GM19455 (cell line): Measurements from ENCODE around the gene CPNE7.

ENCODE experiments used
- ATAC-seq: cut with Tn5 transposase; IDR thresholded peaks from one replicate; pipeline ENCODE4 v1.9.1; 2021; ENCODE audit not compliant: unreplicated experiment

CPNE7 gene

DNA sequence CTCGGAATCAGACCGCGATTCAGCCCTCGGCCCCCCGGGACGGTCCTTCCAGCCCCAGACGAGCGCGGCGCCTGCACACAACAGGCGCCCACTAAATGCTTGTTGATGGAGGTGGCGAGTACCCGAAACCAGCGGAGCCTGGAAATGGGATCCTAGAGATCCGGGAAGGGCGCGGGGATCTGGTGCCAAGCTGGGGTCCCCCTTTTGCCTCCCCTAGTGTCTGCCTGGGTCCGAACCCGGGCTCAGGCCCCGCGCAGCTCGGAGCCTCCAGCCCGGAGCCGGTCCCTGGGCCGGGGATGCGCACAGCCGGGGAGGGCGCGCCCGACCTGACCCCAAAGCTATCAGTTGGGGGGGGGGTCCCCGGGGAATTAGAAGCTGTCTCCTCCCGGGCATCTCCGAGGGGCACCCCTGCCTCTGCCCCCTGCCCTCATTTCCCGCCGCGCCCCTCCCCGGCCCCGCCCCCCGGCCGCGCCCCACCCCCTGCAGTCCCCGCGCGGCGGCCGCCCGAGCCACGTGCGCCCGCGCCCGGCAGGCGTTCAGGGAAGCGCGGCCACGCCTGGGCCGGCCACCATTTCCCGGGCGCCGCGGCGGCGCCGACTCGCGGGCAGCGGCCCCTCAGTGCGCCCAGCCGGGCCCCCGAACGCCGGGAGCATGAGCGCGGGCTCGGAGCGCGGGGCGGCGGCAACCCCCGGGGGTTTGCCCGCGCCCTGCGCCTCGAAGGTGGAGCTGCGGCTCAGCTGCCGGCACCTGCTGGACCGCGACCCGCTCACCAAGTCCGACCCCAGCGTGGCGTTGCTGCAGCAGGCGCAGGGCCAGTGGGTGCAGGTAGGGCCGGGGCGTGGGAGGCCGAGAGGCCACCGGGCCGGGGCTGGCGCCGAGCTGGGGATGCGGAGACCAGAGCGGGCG lies at the start of gene CPNE7:
Gene CPNE7, plus strand, starts transcription at position 512 of the 906 bp plus-strand sequence. Its CDS starts 140 bp downstream, at position 652.
- no peak for ATAC-seq

- ATAC-seq, result no peak
These were observed 46.5 kb upstream of the CPNE7 start for GRCh38 chr16:89529097-89529496.

DNA sequence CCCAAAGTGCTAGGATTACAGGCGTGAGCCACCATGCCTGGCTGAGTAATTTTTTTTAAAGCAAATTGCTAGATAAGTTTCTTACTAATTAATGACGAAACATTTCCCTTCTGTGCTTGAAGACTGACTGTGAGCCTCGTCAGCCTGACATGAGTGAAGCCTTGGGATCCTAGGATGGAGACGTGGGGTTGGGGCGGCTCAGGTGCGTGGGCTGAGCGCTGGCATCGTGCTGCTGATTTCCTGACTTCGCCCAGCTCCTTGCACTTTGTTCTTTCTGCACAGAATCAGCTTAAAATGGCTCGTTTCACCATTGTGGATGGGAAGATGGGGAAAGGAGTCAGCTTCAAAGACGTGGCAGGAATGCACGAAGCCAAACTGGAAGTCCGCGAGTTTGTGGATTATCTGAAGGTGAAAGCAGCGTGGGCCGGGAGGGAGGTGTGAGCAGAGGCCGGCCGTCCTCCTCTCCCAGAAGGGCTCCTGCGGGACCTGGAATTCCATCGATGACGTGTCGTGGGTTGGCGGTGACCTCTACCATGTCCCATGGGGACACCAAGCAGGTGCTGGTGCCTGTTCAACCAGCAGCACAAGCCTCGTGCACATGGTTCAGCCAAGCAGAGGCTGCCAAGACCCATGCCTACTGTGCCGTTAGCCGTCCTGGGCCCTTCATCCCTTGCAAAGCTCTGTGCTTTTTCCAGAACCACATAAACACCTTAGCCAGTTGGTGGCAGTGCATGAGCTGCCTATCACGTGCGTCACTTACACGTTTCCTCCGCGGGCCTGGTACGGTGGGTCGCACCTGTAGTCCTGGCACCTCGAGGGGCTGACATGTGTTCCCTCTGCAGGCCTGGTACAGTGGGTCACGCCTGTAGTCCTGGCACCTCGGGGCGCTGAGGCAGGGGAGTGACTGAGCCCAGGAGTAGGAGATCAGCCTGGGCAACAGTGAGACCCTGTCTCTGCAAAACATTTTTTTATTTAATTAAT lies 44.9 kb upstream of the CPNE7 start:
- ATAC-seq, result no peak

- no peak for ATAC-seq
These were observed 43.6 kb upstream of the CPNE7 start for GRCh38 chr16:89531821-89532526.

DNA sequence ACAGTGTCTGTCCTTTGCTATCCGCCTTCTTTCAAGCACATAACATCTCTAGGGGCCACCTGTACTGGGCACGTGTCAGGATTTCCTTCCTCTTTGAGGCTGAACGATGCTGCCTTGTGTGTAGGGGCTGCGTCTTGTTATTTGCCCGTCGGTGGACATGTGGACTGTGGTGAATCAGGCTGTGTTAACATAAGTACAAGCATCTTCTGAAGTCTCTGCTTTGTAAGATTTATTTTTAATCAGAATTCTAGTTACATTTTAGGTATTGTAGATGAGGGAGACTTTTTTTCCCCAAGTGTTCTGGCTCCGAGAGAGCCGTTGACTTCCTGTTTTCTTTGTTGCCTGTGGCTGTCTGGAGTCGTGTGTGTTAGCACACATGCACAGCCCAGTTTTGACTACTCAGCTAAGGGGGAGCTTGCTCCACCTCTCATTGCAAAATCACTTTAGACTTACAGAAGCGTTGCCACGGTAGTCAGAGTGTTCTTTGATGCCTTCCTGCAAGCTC lies 41.3 kb upstream of the CPNE7 start:
- ATAC-seq, result no peak

GRCh38 chr16:89536371-89536770 lies 39.2 kb upstream of the CPNE7 start:
- ATAC-seq, result no peak

DNA sequence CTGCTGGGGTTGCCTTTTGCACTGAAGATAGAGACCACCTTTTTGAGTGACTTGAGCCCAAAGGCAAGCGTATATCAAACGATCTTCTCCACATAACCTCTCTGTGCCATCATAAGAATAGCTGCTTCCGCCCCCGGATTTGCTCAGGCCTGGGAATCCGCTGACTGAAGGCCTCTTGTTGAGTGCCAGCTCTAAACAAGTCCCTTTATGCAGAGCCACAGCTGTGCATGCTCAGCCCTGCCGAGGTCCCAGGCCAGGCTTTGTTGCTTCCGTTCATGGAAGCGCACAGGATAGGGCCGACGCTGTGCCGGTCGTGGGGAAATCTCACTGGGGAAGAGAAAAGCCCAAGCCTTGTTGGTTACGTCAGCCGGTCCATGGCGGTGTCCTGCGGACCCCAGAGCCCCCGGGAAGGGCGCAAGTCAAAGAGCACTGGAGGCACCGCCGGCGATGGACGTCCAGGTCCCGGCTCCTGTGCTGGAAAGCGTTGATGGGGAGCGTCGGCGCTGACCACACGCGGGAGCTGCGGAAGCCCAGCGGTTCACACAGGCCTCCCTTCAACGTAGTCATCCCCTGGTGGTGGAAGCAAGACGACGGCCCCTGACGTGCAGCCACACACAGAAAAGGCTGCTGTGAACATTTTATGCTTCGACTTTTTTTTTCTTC lies 38.5 kb upstream of the CPNE7 start:
- ATAC-seq, result no peak

DNA sequence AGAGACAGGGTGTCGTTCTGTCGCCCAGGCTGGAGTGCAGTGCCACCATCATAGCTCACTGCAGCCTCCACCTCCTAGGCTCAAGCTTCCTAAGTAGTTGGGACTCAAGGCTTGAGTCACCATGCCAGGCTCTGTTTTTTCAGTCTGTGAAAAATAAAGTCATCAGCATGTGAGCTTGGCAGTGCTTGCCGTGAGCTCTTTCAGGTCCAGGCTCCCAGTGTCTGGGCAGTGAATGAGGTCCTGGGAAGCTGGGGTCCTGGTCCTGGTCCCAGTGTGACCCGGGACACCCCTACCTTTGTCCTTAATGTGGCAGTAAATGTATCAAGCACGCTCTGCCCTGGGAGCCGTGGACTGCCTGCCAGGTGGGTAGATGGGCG lies 38.0 kb upstream of the CPNE7 start:
- ATAC-seq, result no peak

- ATAC-seq, result no peak
These were observed 37.3 kb upstream of the CPNE7 start for GRCh38 chr16:89538286-89538685.

GRCh38 chr16:89540557-89540956 lies 35.0 kb upstream of the CPNE7 start:
- no peak for ATAC-seq

GRCh38 chr16:89541792-89542191 lies 33.8 kb upstream of the CPNE7 start:
- ATAC-seq, result no peak

GRCh38 chr16:89544113-89544512 lies 31.4 kb upstream of the CPNE7 start:
- no peak for ATAC-seq

GRCh38 chr16:89544713-89545043 lies 30.9 kb upstream of the CPNE7 start:
- ATAC-seq, result no peak

GRCh38 chr16:89545044-89545830 lies 30.3 kb upstream of the CPNE7 start:
- no peak for ATAC-seq

DNA sequence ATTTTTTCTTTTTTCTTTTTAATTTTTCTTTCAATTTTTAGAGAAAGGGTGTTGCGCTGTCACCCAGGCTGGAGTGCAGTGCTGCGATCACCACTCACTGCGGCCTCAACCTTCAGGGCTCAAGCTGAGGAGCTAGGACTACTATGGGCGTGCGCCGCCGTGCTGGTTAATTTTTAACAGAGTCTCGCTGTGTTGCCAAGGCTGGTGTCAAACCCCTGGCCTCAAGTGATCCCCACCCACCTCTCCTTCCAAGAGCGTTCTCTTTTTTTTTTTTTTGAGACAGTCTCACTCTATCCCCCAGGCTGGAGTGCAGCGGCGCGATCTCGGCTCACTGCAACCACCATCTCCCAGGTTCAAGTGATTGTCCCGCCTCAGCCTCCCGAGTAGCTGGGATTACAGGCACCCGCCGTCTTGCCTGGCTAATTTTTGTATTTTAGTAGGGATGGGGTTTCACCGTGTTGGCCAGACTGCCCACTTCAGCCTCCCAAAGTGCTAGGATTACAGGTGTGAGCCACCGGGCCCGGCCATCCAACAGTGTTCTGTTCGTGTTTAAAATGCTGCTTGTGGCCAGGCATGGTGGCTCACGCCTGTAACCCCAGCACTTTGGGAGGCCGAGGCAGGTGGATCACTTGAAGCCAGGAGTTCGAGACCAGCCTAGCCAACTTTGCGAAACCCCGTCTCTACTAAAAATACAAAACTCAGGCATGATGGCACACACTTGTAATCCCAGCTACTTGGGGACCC lies 29.6 kb upstream of the CPNE7 start:
- no peak for ATAC-seq

GRCh38 chr16:89546781-89547180 lies 28.8 kb upstream of the CPNE7 start:
- ATAC-seq, result no peak

DNA sequence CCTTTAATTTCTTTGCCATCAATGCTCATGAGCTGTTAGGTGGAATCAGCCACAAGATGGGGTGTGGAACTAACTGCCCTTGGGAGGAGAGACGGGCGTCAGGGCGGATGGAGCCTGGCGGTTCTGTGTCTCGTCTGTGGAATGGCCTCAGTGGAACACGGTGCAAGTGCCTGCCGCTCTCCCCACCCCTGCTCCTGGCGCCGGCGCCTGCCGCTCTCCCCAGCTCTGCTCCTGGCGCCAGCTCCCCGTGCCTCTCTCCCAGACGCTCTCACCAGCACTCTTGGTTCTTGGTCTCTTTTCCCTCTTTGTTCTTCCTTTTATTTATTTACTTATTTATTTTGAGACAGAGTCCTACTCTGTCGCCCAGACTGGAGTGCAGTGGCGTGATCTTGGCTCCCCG lies 28.3 kb upstream of the CPNE7 start:
- no peak for ATAC-seq

DNA sequence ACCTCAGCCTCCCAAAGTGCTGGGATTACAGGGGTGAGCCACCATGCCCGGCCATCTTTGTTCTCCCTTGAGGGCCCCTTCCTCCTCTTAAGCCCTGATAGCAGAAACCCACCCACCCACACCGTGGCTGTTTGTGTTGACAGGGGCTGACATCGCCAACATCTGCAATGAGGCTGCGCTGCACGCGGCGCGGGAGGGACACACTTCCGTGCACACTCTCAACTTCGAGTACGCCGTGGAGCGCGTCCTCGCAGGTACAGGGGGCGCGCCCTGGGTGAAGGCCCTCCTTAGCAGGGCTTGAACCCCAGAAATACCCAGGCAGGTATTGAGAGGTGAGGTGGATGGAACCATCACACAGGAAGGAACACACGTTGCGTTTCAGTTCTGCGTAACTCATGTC lies 27.7 kb upstream of the CPNE7 start:
- no peak for ATAC-seq
